CD4-positive, alpha-beta memory T cell (primary cell): Measurements from ENCODE around the gene SEMA4D. TPM values are rescaled to one million over a fixed set of nuclear protein-coding genes. Genes with fewer than 3 reads are reported as not detected.
"Not testable (repeated sequence)": the region's sequence is repeated elsewhere in the genome, so short reads cannot be mapped to it uniquely, and the experiment has no call there.

Experiments
- CTCF ChIA-PET: fragments of 350-600 bp; sonication (Branson Sonifier 250); formaldehyde crosslinking; loops from one replicate; lab custom pipeline; 2021; ENCODE audit warnings: inconsistent platforms; ENCODE audit not compliant: partially characterized antibody; lab: Charles Lee
- POLR2A ChIA-PET: fragments of 350-600 bp; sonication (Branson Sonifier 250); formaldehyde crosslinking; loops from one replicate; lab custom pipeline; 2021; ENCODE audit not compliant: partially characterized antibody; lab: Charles Lee
- DNase-seq, 5 donors: peaks; one replicate each; pipeline versions ENCODE4 v3.0.0 to v3.0.0-alpha.2; 2020 to 2022; ENCODE audit warnings: mixed read lengths in 1 of 5
- H3K27ac ChIP-seq: one replicate; pipeline ENCODE4 v1.7.0; 2013; ENCODE audit warnings: low read depth, low read length
- H3K27me3 ChIP-seq: 2 replicates; pipeline ENCODE4 v1.7.0; 2013; ENCODE audit warnings: mild to moderate bottlenecking, low read length, moderate library complexity; ENCODE audit not compliant: insufficient read depth
- H3K36me3 ChIP-seq: 2 replicates; pipeline ENCODE4 v1.7.0; 2013; ENCODE audit warnings: mild to moderate bottlenecking, low read length, moderate library complexity; ENCODE audit not compliant: insufficient read depth
- H3K4me1 ChIP-seq: 2 replicates; pipeline ENCODE4 v1.7.0; 2013; ENCODE audit warnings: mild to moderate bottlenecking, low read length, moderate library complexity; ENCODE audit not compliant: insufficient read depth
- H3K4me3 ChIP-seq, 2 donors: one replicate each; pipeline ENCODE4 v1.7.0; 2013; ENCODE audit warnings: low read length in 2 of 2, mild to moderate bottlenecking in 1 of 2
- H3K9me3 ChIP-seq, 2 donors: one replicate each; pipeline ENCODE4 v1.7.0; 2013; ENCODE audit warnings: low read length in 2 of 2, control low read depth in 1 of 2; ENCODE audit not compliant: control insufficient read depth in 1 of 2
- H3K27ac Mint-ChIP-seq, 7 donors: one replicate each; pipeline ENCODE4 v1.8.0; 2020 to 2021; ENCODE audit warnings: mixed read lengths in 7 of 7, mild to moderate bottlenecking in 6 of 7, inconsistent platforms in 3 of 7, moderate library complexity in 3 of 7
- H3K27me3 Mint-ChIP-seq, 2 donors: one replicate each; pipeline ENCODE4 v1.8.0; 2020 to 2021; ENCODE audit warnings: mixed read lengths in 2 of 2
- H3K36me3 Mint-ChIP-seq, 2 donors: one replicate each; pipeline ENCODE4 v1.8.0; 2020 to 2021; ENCODE audit warnings: mixed read lengths in 2 of 2, inconsistent platforms in 1 of 2, mild to moderate bottlenecking in 1 of 2
- H3K4me1 Mint-ChIP-seq, 4 donors: one replicate each; pipeline ENCODE4 v1.8.0; 2020 to 2021; ENCODE audit warnings: mixed read lengths in 4 of 4, mild to moderate bottlenecking in 1 of 4
- H3K4me3 Mint-ChIP-seq, 8 donors: one replicate each; pipeline ENCODE4 v1.8.0; 2020 to 2021; ENCODE audit warnings: mixed read lengths in 8 of 8, mild to moderate bottlenecking in 7 of 8, moderate library complexity in 6 of 8, inconsistent platforms in 3 of 8
- H3K9me3 Mint-ChIP-seq, 8 donors: one replicate each; pipeline ENCODE4 v1.8.0; 2020 to 2021; ENCODE audit warnings: mixed read lengths in 8 of 8, mild to moderate bottlenecking in 5 of 8, inconsistent platforms in 3 of 8, moderate library complexity in 1 of 8
- intact Hi-C: fragments of 100-400 bp; cut with micrococcal nuclease; formaldehyde crosslinking; loops from one replicate; pipeline ENCODE4 v1.15.1; 2023
- polyA plus RNA-seq, 2 donors: library from polyadenylated mRNA; unstranded; fragments of 300-500 nt; fragmentation: Illumina TruSeq; gene quantifications; one replicate each; pipeline ENCODE4 v1.2.3, GENCODE V29; 2021
- total RNA-seq, 2 experiments: library from RNA; stranded (reverse); gene quantifications; one replicate each; pipeline ENCODE4 v1.2.3, GENCODE V29; 2021

Gene SEMA4D
- total and polyA plus RNA-seq, 4 experiments from 2014 or later, result 49.5 to 410 (median 280) TPM

DNA sequence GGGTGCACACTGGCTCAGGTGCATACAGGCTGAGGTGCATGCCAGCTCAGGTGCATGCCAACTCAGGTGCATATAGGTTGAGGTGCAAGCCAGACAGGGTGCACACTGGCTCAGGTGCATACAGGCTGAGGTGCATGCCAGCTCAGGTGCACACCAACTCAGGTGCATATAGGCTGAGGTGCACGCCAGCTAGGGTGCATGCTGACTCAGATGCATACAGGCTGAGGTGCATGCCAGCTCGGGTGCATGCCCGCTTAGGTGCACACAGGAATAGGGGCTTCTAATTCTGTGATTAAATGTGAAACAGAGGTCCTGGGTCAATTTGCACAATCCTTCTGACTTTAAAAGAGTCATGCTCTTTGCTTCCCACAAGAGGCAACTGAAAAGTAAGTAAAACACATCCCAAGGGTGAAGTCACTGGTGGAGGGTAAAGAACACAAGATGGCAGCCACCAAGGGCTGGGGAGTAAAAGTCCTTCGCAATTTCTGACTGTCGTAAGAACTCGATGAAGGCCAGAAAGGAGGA, 26.1 kb downstream of the SEMA4D start:
- not testable (repeated sequence) for H3K9me3 ChIP-seq, H3K27me3 ChIP-seq, DNase-seq, H3K9me3 Mint-ChIP-seq, H3K4me3 ChIP-seq, H3K27ac ChIP-seq, H3K27me3 Mint-ChIP-seq
- peak overlapping the region; percentile 69 to 96 (median 92) for H3K27ac Mint-ChIP-seq
- intact Hi-C loops, result loop anchor here (2.0 kb wide), 1 partner anchor 15 kb away; no protein-coding TSS in a partner anchor
- Histone ChIP-seq H3K36me3 (peaks cover 21% of the 10 kb centered on the region), H3K4me1 (peaks cover 98% of the 10 kb centered on the region)
- CTCF ChIA-PET, result interaction anchor here (1.1 to 4.1 kb wide), 7 partner anchors 9 to 77 kb away, joined by 3 to 27 read pairs (median 4); no protein-coding TSS in a partner anchor
- POLR2A ChIA-PET, result interaction anchor here (0.7 to 26.8 kb wide), 15 partner anchors 2 to 77 kb away, joined by 3 to 609 read pairs (median 8); no protein-coding TSS in a partner anchor
- H3K4me3 Mint-ChIP-seq, result peak overlapping the region in 7 of 8 donors; percentile 3 to 81 (median 57)
- H3K36me3 Mint-ChIP-seq, result peaks cover 46 to 65% of the 10 kb centered on the region in 2 donors
- peaks cover 80 to 97% (median 89%) of the 10 kb centered on the region in 4 donors for H3K4me1 Mint-ChIP-seq

DNA sequence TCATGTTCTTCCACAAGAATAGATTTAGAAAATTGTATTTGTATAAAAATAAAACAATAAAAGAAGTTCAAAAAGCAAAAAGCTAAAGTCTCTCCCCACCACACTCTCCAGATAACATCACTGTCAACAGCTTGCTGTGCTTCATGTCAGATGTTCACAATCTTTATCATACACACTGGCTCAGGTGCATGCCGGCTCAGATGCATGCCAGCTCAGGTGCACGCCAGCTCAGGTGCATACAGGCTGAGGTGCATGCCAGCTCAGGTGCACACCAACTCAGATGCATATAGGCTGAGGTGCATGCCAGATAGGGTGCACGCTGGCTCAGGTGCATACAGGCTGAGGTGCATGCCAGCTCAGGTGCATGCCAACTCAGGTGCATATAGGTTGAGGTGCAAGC, 26.5 kb downstream of the SEMA4D start:
- Histone ChIP-seq H3K27me3 (no peaks in the 10 kb centered on the region), H3K4me1 (peaks cover 98% of the 10 kb centered on the region), H3K27ac (no peak overlapping the region), H3K9me3 (no peaks in the 10 kb centered on the region), H3K4me3 (no peak overlapping the region), H3K36me3 (peaks cover 21% of the 10 kb centered on the region)
- Mint-ChIP-seq H3K9me3 (no peaks in the 10 kb centered on the region), H3K27ac (peak overlapping the region in 6 of 7 donors; percentile 71 to 100 (median 94)), H3K27me3 (no peaks in the 10 kb centered on the region), H3K4me1 (peaks cover 80 to 97% (median 89%) of the 10 kb centered on the region in 4 donors), H3K36me3 (peaks cover 47 to 63% of the 10 kb centered on the region in 2 donors), H3K4me3 (peak overlapping the region in 7 of 8 donors; percentile 43 to 93 (median 78))
- CTCF ChIA-PET, result interaction anchor here (1.0 to 4.1 kb wide), 7 partner anchors 9 to 81 kb away, joined by 3 to 27 read pairs (median 4); no protein-coding TSS in a partner anchor
- no peak for DNase-seq
- POLR2A ChIA-PET, result interaction anchor here (0.7 to 26.8 kb wide), 19 partner anchors 2 to 153 kb away, joined by 3 to 609 read pairs (median 5); partner anchors contain the start of gene SECISBP2
- intact Hi-C loops, result loop anchor here (2.0 kb wide), 1 partner anchor 15 kb away; no protein-coding TSS in a partner anchor

DNA sequence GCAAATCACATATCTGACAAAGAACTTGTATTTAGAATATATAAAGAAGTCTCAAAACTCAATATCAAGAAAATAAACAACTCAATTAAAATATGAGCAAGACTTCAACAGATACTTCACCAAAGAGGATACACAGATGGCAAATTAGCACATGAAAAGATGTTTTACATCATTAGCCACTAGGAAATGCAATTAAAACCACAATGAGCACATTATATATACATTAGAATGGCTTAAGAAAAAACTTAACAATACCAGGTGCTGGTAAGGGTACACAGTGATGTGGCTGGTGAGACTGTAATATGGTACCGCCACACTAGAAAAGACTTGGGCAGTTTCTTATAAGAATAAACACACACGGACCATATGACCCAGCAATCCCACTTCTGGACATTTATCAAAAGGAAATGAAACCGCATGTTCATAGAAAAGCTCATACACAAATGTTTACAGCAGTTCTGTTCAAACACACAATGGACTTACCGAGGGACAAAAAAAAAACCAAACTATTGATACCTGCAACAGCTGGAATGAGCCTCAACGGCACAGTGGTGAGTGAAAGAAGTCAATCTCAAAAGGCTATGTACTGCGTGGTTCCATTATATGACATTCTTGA, 27.6 kb downstream of the SEMA4D start:
- DNase-seq, result peak in 1 of 5 donors; percentile 45
- CTCF ChIA-PET, result interaction anchor here (0.7 to 4.1 kb wide), 14 partner anchors 8 to 82 kb away, joined by 3 to 27 read pairs (median 3); no protein-coding TSS in a partner anchor
- H3K9me3 Mint-ChIP-seq, result no peaks in the 10 kb centered on the region
- H3K36me3 Mint-ChIP-seq, result peaks cover 45 to 60% of the 10 kb centered on the region in 2 donors
- Histone ChIP-seq H3K27me3 (no peaks in the 10 kb centered on the region), H3K4me1 (peaks cover 98% of the 10 kb centered on the region), H3K9me3 (no peaks in the 10 kb centered on the region), H3K27ac (peak overlapping the region; percentile 73), H3K36me3 (peaks cover 15% of the 10 kb centered on the region), H3K4me3 (peak overlapping the region; percentile 26 to 53)
- peak overlapping the region; percentile 78 to 93 (median 84) for H3K4me3 Mint-ChIP-seq
- intact Hi-C loops, result loop anchor here (2.0 kb wide), 1 partner anchor 14 kb away; no protein-coding TSS in a partner anchor
- peaks cover 80 to 97% (median 89%) of the 10 kb centered on the region in 4 donors for H3K4me1 Mint-ChIP-seq
- H3K27me3 Mint-ChIP-seq, result no peaks in the 10 kb centered on the region
- POLR2A ChIA-PET, result interaction anchor here (0.9 to 26.8 kb wide), 26 partner anchors 3 to 152 kb away, joined by 3 to 609 read pairs (median 6); partner anchors contain the start of gene SECISBP2
- peak overlapping the region; percentile 92 to 100 (median 96) for H3K27ac Mint-ChIP-seq

DNA sequence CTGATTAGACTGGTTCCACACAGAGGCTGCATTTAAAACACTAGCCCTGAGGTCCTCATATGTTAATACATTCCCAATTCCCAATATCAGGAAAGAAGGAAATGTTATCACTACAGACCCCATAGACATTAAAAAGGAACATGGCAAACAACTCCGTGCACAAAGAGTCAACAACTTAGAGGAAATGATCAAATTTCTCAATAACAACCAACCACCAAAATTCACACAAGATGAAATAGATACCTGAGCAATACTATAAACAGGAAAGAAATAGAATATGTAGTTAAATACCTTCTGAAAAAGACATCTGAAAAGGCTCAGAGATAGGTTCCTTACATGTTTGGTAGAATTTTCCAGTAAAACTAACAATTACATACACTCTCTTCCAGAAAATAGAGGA, 28.9 kb downstream of the SEMA4D start:
- H3K27ac ChIP-seq, result peak overlapping the region; percentile 73
- Mint-ChIP-seq H3K36me3 (peaks cover 46 to 59% of the 10 kb centered on the region in 2 donors), H3K4me3 (peak overlapping the region; percentile 78 to 93 (median 84)), H3K27ac (peak overlapping the region; percentile 92 to 100 (median 96)), H3K9me3 (peaks cover 0 to 2% (median 0%) of the 10 kb centered on the region in 8 donors), H3K4me1 (peaks cover 83 to 99% (median 93%) of the 10 kb centered on the region in 4 donors), H3K27me3 (no peaks in the 10 kb centered on the region)
- no peaks in the 10 kb centered on the region for H3K9me3 ChIP-seq
- ChIA-PET POLR2A (interaction anchor here (0.9 to 26.8 kb wide), 14 partner anchors 5 to 80 kb away, joined by 3 to 609 read pairs (median 8); no protein-coding TSS in a partner anchor), CTCF (interaction anchor here (1.0 to 5.0 kb wide), 3 partner anchors 12 to 80 kb away, joined by 4 to 27 read pairs (median 21); no protein-coding TSS in a partner anchor)
- H3K27me3 ChIP-seq, result no peaks in the 10 kb centered on the region
- peaks cover 98% of the 10 kb centered on the region for H3K4me1 ChIP-seq
- H3K4me3 ChIP-seq, result peak overlapping the region; percentile 10 to 53
- no peak for DNase-seq
- H3K36me3 ChIP-seq, result peaks cover 4% of the 10 kb centered on the region
- intact Hi-C loops, result loop anchor here (1.0 to 10.0 kb wide), 2 partner anchors 8 to 154 kb away; partner anchors contain the start of genes CKS2 and SECISBP2

DNA sequence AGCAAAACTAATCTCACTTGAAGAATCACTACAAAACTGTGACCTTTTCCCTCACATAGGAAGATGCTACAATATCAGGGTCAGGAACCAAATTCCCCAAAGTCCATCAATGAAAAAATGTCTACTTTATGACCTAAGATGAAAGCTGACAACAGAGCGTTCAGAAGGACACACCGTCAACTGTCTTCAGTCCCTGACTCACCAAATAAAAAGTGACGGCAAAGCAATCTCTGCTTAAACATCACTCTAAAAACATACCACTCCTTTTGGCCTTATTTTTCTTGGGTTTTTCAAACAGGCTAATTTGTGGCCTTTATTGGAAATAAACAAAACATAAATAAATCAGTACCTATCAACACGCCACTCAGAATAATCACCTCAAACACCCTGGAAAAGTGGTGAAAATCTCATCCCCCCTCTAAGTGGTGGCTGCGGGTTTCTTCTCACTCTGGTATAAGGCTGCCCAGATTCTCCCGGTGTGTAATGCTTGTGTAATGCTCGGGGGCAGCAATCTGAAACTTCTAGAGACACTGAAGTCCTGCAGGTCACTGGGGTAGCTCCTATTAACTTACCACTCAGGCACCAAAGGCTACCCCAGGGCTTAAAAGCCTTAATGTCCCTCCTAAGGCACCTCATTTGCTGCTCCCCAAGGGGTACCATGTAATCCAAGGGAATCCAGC, 29.5 kb downstream of the SEMA4D start:
- Histone ChIP-seq H3K27me3 (no peaks in the 10 kb centered on the region), H3K27ac (peak overlapping the region; percentile 73), H3K9me3 (no peaks in the 10 kb centered on the region), H3K4me3 (peak overlapping the region; percentile 10 to 53), H3K36me3 (peaks cover 4% of the 10 kb centered on the region), H3K4me1 (peaks cover 100% of the 10 kb centered on the region)
- Mint-ChIP-seq H3K4me1 (peaks cover 82 to 99% (median 92%) of the 10 kb centered on the region in 4 donors), H3K27me3 (no peaks in the 10 kb centered on the region), H3K4me3 (peak overlapping the region; percentile 78 to 93 (median 84)), H3K9me3 (peaks cover 0 to 2% (median 0%) of the 10 kb centered on the region in 8 donors), H3K36me3 (peaks cover 43 to 57% of the 10 kb centered on the region in 2 donors), H3K27ac (peak overlapping the region; percentile 92 to 100 (median 96))
- intact Hi-C loops, result loop anchor here (10.0 kb wide), 1 partner anchor 154 kb away; the partner anchor contains the start of genes CKS2 and SECISBP2
- ChIA-PET POLR2A (interaction anchor here (1.0 to 26.8 kb wide), 13 partner anchors 5 to 66 kb away, joined by 3 to 609 read pairs (median 8); no protein-coding TSS in a partner anchor), CTCF (interaction anchor here (5.0 kb wide), 1 partner anchor 81 kb away, joined by 21 read pairs; no protein-coding TSS in a partner anchor)
- DNase-seq, result no peak

DNA sequence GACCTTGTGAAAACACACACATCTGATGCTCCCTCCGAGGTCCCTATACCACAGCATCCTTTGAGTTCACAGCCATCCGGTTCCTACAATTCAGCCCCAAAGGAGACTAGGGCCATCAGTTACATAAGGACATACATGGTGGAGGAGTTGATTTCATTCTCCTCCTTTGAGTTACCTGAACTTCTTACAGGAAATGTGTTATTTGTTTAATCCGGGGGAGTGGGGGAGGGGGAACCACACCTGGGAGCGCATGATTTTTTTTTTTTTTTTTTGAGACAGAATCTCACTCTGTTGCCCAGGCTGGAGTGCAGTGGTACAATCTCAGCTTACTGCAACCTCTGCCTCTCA, 30.7 kb downstream of the SEMA4D start:
- Histone ChIP-seq H3K36me3 (peaks cover 4% of the 10 kb centered on the region), H3K27ac (peak overlapping the region; percentile 73), H3K27me3 (no peaks in the 10 kb centered on the region), H3K4me3 (peak overlapping the region; percentile 5 to 56), H3K4me1 (peaks cover 100% of the 10 kb centered on the region), H3K9me3 (no peaks in the 10 kb centered on the region)
- CTCF ChIA-PET, result interaction anchor here (1.3 to 5.0 kb wide), 4 partner anchors 9 to 82 kb away, joined by 3 to 21 read pairs (median 4); no protein-coding TSS in a partner anchor
- POLR2A ChIA-PET, result interaction anchor here (0.7 to 26.8 kb wide), 18 partner anchors 7 to 82 kb away, joined by 3 to 609 read pairs (median 5); no protein-coding TSS in a partner anchor
- DNase-seq, result peak in 2 of 5 donors; percentile 39 to 44
- H3K36me3 Mint-ChIP-seq, result peaks cover 41 to 54% of the 10 kb centered on the region in 2 donors
- H3K27ac Mint-ChIP-seq, result peak overlapping the region; percentile 92 to 100 (median 96)
- peak overlapping the region; percentile 78 to 93 (median 84) for H3K4me3 Mint-ChIP-seq
- peaks cover 84 to 100% (median 94%) of the 10 kb centered on the region in 4 donors for H3K4me1 Mint-ChIP-seq
- H3K9me3 Mint-ChIP-seq, result peaks cover 0 to 2% (median 0%) of the 10 kb centered on the region in 8 donors
- no peaks in the 10 kb centered on the region for H3K27me3 Mint-ChIP-seq
- intact Hi-C loops, result loop anchor here (10.0 kb wide), 1 partner anchor 152 kb away; the partner anchor contains the start of genes CKS2 and SECISBP2
